Kidney epithelial cell (primary cell): ENCODE results near the gene FABP6. TPM values are rescaled to one million over a fixed set of nuclear protein-coding genes. Genes with fewer than 3 reads are reported as not detected.

Source experiments
- DNase-seq: peaks from one replicate; pipeline ENCODE4 v3.0.0-alpha.2; 2010; ENCODE audit warnings: low read depth
- H3K27me3 ChIP-seq: 2 replicates; pipeline ENCODE4 v1.6.0; 2011; ENCODE audit warnings: low read length; ENCODE audit not compliant: control insufficient read depth, insufficient read depth
- H3K36me3 ChIP-seq: 2 replicates; pipeline ENCODE4 v1.5.1; 2011; ENCODE audit warnings: low read length; ENCODE audit not compliant: control insufficient read depth, insufficient read depth
- H3K4me3 ChIP-seq: 2 replicates; pipeline ENCODE4 v1.5.1; 2011; ENCODE audit warnings: low read depth, mild to moderate bottlenecking, control low read depth, low read length
- total RNA-seq: library from RNA; depleted of rRNA; stranded (reverse); fragments of >200 nt; gene quantifications from 2 replicates; pipeline ENCODE4 v1.2.3, GENCODE V29; 2015
- TF ChIP-seq, protein P1 (sequence below): IDR thresholded peaks from 2 replicates; pipeline ENCODE4 v1.5.1; 2011; ENCODE audit warnings: mild to moderate bottlenecking, moderate library complexity, low read length, control low read depth, inconsistent platforms; ENCODE audit not compliant: insufficient read depth, poor library complexity, severe bottlenecking

FABP6 gene
- total RNA-seq, 1 donor from 2014 or later = not detected

DNA sequence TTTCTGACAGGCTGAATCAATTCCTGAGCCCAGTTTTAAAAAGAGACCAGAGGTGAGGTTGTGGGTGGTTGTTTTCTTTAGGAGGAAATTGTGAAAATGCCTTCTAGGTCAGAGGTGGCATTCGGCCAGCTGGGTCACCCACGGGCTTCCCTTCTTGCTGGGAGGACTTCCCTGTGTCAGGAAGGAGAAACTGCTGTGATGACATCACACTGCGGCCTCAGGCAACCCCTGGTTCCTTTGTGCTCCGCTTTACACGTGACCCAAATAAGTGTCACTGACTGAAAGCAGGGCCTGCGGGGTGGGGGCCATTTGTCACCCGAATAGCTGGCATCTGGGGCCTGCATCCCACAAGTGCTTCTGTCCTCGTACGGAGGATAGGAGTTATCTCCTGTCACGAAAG is 39.7 kb downstream of the FABP6 start:
- TF ChIP-seq, protein P1, sequence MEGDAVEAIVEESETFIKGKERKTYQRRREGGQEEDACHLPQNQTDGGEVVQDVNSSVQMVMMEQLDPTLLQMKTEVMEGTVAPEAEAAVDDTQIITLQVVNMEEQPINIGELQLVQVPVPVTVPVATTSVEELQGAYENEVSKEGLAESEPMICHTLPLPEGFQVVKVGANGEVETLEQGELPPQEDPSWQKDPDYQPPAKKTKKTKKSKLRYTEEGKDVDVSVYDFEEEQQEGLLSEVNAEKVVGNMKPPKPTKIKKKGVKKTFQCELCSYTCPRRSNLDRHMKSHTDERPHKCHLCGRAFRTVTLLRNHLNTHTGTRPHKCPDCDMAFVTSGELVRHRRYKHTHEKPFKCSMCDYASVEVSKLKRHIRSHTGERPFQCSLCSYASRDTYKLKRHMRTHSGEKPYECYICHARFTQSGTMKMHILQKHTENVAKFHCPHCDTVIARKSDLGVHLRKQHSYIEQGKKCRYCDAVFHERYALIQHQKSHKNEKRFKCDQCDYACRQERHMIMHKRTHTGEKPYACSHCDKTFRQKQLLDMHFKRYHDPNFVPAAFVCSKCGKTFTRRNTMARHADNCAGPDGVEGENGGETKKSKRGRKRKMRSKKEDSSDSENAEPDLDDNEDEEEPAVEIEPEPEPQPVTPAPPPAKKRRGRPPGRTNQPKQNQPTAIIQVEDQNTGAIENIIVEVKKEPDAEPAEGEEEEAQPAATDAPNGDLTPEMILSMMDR = no peak
- no peak for DNase-seq
- H3K27me3 ChIP-seq = no peaks in the 10 kb centered on the region
- no peak overlapping the region for H3K4me3 ChIP-seq
- no peaks in the 10 kb centered on the region for H3K36me3 ChIP-seq

DNA sequence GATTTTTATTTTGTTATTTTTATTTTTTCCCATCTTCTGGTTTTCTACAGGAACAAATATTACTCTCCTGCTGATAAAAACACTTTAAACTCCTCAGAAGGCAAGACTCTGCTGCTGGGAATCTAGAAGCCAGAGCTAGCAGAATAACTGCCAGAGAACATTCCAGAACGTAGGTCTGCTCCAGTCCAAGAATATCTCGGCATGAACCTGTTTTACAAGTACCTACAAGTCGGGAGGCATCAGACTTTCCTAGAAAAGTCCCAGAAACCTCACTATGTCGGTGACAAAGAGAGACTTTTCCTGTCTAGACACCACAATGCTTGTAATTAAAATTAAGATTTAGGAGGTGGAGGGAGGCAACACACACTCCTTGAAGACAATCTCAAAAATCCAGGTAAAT is 41.4 kb downstream of the FABP6 start:
- Histone ChIP-seq H3K4me3 (no peak overlapping the region), H3K27me3 (no peaks in the 10 kb centered on the region), H3K36me3 (no peaks in the 10 kb centered on the region)
- DNase-seq = no peak
- TF ChIP-seq, protein P1 = no peak

DNA sequence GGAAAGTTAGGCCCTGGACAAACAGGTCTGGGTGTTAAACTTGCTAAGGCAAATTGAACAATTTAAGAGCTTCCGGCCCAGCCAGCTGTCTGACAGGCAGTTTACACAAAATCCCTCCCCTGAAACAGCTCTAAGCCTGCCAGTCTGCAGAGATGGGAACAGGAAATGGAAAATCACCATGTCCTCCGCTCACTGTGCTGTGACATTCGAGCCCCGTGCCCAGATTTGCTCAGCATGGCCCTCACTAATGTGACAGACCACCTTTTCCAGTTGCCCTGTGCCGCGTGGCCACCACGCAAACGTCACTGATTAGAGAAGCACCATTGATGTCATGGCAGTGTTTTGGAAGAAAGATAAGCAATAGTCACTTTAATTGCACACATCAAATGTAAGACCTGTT is 42.1 kb downstream of the FABP6 start:
- Histone ChIP-seq H3K4me3 (no peak overlapping the region), H3K36me3 (no peaks in the 10 kb centered on the region), H3K27me3 (no peaks in the 10 kb centered on the region)
- DNase-seq = no peak
- TF ChIP-seq, protein P1 = no peak

DNA sequence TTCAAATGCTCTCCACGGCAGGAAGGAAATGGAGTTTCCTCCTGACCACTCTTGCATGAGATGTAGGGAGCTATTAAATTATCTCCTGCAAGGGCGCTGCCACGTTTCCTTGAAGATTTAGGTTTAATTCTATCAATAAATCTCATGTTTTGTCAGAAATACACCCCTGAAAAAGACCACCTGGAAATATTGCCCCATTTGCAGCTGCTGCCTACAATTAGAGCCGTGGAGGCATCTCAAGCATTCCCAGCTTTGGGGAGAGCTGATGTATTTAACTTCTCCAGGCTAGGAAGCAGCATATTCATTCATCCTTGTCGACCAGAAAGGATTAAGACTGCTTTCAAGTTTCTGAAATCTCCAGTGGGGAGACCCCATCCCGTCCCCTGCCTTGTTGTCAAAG is 42.5 kb downstream of the FABP6 start:
- TF ChIP-seq, protein P1 = no peak
- H3K36me3 ChIP-seq = no peaks in the 10 kb centered on the region
- no peak overlapping the region for H3K4me3 ChIP-seq
- no peaks in the 10 kb centered on the region for H3K27me3 ChIP-seq
- DNase-seq = no peak

DNA sequence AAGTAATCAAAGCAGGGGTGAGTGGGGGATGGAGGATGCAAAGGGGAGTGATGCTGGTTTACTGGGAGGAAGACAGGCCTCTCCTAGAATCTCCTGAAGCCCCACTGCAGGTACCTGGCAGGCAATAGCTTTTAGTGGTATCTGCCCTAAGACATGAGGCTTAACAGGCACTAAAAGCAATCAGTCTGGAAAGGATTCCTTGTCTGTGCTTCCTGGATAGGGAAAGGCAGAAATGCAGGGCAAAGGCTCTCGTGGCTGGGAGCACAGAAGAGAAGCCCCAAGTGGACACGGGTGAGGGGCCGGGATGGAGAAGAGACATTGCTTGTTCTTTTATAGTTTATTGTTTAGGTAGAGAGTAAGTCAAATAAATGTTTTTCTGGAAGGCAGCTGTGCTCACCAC is 43.0 kb downstream of the FABP6 start:
- TF ChIP-seq, protein P1 = no peak
- Histone ChIP-seq H3K4me3 (no peak overlapping the region), H3K27me3 (no peaks in the 10 kb centered on the region), H3K36me3 (no peaks in the 10 kb centered on the region)
- no peak for DNase-seq

DNA sequence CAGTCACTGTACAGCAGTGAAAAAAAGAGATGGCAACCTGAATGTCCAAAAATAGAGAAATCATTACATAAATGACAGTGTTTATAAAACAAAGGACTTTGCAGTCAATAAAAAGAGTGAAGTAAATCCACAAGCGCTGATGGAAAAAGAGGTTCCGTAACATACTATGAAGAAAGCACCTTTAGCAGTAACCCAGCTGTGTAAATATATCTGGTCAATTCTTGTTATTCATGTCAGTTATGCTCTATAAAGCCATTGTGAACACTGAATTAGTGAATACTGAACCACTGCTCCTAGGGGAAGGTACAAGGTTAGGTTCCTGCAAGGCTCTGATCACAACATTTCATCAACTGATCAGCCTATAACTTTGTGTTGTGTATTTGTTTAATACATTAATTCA is 43.6 kb downstream of the FABP6 start:
- TF ChIP-seq, protein P1 = no peak
- DNase-seq = no peak
- Histone ChIP-seq H3K27me3 (no peaks in the 10 kb centered on the region), H3K4me3 (no peak overlapping the region), H3K36me3 (no peaks in the 10 kb centered on the region)
